HG03135 (cell line): ENCODE data around the gene DNAAF3.
A peak's percentile ranks its signal among the peaks of the same experiment; 100 is the strongest.
"Not testable (repeated sequence)": the region's sequence is repeated elsewhere in the genome, so short reads cannot be mapped to it uniquely, and the experiment has no call there.

Experiments
- ATAC-seq: cut with Tn5 transposase; IDR thresholded peaks from one replicate; pipeline ENCODE4 v1.9.1; 2021; ENCODE audit warnings: mild to moderate bottlenecking, moderate library complexity; ENCODE audit not compliant: unreplicated experiment

DNAAF3 gene

DNA sequence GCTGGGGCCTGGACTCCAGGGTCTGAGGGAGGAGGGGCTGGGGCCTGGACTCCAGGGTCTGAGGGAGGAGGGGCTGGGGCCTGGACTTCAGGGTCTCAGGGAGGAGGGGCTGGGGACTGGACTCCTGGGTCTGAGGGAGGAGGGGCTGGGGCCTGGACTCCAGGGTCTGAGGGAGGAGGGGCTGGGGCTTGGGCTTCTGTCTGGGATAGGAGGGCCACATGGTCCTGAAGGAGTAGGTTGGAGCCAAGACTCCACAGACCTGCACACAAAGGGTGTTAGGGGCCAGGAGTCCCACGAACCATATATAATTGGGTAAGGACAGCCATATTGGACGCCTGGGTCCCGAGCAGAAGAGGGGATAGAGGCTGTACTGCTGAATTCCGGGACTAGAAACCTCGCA, 10.6 kb downstream of the DNAAF3 start:
- ATAC-seq, result not testable (repeated sequence)

DNA sequence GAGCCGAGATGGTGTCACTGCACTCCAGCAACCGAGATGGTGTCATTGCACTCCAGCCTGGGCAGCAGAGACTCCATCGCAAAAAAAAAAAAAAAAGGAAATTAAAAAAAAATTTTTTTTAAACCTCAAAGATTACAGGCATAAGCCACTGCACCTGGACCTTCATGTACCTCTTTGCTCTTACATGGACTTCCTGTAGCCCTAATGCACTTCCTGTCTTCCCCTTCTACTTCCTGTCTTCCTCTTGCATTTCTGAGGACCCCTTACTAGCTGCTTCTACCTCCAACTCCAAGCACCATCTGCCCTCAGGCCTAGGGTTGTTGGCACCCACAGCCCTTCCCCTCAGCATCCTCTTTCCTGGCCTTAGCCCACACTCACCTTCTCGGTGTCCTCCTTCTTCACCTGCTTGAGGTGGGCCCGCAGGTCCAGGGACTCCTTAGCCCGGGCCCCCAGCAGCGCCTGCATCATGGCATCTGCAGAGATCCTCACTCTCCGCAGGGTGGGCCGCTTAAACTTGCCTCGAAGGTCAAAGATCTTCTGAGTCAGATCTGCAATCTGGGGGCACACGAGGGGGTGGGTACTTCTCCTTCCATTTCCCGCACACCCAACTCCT, 12.7 kb downstream of the DNAAF3 start:
- ATAC-seq, result no peak

DNA sequence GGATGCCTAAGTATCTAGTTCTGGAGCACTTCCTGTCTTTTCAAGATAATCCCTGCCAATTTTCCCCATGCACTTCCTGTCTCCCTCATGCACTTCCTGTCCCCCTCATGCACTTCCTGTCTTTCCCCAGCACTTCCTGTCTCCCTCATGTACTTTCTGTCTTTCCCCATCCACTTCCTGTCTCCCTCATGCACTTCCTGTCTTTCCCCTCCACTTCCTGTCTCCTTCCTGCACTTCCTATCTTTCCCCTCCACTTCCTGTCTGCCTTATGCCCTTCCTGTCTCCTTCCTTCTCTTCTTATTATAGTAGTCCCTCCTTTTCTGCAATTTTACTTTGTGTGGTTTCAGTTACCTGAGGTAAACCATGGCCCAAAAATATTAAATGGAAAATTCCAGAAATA, 14.4 kb downstream of the DNAAF3 start:
- ATAC-seq, result no peak

DNA sequence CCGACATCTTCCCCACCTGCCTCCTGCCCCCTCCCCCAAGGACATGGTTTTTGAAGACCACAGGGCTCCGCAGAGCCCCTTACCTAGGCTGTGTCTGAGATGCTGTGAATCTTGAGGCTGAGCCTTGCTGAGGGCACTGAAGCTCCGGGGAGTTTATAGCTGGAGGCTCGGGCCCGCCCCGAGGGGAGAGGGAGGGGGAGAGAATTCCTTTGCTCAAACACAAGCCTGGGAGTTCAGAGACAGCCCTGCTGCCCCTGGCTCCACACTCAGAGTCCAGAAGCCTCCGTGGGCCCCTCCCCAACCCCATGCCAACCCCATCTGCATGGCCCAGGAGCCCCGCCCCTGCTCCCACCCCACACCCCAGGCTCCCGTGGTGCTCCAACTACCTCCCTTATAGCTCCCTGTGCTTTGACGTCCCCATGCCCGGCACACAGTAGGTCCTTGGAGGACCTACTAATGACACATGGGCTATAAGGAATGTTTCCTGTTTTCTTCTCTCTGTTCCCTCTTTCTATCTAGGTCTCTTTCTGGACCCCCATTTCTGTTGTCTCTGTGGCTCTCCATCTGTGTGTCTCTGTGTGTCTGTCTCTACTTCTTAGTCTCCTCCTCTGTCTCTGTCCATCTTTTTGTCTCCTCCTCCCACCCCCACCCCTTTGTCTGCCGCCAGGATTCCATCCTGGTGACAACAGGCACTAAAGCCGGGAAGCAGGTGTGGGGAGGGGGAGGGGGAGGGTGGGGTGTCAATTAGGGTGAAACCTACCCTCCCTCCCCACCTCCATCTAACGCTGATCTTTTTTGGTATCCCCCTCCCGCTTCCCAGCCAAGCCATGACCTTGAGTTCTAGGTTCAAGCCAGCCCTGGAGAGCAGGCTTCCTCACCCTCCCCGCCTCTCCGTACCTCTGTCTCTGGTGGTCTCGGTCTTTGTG, 17.1 kb downstream of the DNAAF3 start, which contains the start of gene TNNT1:
TNNT1 (minus strand) TSS at position 129 of the 926 bp plus-strand sequence. CDS start 2,049 bp downstream, outside the sequence.
- ATAC-seq, result no peak

DNA sequence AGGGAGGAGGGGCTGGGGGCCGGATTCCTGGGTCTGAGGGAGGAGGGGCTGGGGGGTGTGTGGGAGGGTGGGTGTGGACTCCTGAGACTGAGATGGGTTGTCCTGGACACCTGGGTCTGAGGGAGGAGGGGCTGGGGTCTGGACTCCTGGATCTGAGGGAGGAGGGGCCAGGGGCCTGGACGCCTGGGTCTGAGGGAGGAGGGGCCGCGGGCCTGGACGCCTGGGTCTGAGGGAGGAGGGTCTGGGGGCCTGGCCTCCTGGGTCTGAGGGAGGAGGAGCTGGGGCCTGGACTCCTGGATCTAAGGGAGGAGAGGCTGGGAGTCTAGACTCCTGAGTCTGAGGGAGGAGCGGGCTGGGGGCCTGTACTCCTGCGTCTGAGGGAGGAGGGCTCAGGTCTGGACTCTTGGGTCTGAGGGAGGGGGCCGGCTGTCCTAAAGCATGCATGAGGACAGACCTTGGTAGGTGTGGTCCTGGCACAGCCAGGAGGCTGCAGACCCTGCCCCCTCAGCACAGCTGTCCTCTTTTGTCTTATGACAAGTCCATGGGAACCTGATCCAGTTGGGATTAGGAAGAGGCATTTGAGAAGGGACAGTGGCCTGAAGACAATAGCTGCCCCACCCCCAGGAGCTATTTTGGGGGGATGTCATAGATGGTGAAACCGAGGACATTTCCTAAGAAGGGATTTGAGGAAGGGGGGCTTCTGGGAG, 18.7 kb downstream of the DNAAF3 start:
- no peak for ATAC-seq

DNA sequence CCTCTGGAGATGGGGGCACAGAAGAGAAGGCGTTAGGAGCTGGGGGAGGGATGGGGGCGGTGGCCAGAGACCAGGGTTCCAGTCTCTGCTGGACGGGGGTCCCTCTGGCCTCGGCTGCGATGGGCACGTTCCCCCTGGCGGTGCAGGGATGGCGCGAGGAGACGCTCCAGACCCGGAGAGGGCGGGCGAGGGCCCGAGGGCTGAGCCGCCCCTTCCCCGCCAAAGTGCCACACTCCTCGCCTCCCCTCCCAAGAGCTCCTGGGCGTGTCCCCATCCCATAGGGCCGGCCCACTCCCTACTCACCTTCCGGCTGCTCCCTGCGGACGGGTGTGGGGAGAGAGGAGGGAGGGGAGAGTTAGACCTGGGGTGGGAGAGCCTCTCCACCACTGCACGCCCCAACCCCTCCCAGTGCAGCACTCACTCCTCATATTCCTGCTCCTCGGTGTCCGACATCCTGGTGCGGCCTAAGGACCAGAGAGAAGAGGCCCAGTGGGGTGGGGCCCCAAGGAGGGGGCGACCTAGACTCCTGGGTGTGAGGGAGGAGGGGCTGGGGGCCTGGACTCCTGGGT, 19.6 kb downstream of the DNAAF3 start:
- ATAC-seq, result no peak

DNA sequence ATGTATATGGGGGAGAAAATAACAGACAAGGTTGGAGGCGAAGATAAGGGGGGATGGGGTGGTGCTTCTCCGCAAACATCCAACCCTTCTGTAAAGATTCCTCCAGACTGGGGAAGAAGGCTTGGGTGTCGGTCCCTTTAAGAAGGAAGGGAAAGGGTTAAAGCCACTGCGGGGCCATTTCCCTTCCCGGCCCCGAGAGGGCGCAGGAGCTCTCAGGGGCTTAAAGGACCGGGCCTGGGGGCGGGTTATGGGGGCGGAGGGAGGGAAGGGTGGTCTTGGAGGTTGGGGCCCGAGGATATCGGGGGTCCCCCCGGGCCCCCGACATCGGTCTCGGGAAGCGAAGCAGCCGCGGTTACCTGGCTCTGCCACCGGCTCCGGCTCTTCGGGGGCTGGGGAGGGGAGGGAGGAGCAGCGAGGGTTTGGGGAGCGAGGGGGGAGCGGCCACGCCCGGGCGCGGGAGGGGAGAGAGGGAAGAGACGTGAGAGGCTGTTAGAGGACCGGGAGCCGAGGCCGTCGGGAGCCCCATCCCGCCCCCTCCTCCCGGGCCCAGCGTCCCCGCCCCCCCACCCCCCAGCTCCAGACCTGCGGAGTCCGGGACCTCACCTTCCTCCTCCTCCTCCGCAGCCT, 20.2 kb downstream of the DNAAF3 start:
- no peak for ATAC-seq

DNA sequence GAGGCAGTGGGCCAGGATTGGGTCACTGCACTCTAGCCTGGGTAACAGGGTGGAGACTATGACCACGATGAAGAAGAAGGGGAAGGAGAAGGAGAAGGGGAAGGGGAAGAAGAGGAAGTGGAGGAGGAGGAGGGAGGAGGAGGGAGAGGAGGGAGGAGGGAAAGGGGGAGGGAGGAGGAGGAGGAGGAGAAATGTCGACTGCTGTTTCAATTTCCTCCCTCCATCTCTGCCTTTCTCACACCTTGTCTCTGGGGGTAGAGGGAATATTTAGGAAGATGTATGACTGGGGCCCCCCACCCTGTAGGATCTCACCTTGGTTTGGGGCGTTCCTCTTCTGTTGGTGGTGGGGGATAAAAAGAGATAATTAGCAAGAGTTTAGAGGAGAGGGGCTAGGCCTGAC, 21.2 kb downstream of the DNAAF3 start:
- no peak for ATAC-seq

DNA sequence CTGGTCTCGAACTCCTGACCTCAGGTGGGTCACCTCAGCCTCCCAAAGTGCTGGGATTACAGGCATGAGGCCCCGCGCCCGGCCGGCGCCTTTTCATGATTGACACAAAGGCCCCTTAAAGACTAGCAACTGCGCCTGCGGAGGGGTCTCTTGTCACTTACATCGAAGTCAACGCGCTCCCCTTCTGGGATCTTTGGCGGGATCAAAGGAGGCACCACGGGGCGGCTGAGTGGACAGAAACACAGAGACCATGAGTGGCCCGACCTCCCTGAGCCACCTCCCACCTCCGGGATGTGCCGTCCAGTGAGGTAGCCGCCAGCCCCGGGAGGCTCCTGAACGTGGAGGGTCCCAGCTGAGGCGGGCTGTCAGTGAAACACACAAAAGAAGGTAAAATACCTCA, 24.7 kb downstream of the DNAAF3 start:
- ATAC-seq, result no peak

DNA sequence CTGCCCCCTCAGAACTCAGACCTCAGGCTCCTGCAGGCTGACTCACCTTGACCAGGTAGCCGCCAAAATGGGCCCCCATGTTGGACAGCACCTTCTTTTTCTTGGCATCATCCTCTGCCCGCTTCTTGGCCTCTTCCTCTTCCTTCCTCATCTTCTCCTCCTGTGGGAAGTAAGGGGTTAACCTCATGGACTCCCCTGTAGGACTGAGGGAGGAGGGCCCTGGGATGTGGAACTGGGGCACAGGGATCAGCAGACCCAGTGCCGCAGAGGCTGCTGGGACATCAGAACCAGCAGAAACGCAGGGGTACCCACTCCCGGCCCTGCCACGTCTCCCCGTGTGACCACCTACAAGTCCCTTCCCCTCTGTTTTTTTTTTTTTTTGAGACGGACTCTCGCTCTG, 28.5 kb downstream of the DNAAF3 start:
- no peak for ATAC-seq

DNA sequence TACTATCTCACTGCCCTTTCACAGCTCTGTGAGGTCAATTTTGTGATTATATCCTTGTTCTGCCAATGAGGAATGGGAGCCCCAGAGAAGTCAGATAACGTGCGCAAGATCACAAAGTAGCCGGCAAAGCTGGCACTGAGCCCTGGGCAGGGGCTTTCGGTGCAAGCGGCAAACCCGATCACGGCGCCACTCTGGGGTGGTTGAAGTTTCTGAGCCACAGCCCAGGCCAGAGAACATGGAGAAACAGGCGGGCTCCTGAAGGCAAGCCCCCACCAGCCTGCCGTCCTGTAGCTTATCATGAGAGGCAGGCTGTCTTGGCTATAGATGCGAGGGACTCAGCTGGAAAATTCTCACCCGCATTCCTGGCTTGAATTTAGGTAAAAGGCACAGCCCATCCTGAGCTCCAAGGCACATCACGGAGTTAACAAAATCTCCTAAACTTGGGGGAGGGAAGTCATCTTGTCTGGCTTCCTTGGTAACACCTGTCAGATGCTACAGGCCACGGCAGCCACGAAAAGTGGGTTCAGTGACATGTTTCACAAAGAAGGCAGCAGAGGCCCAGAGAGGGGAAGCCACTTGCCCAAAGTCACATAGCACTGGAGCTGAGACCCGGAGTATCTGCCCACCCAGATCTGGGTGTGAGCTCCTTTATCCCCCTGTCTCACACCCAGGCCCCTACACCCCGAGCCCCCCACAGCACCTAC, 29.9 kb downstream of the DNAAF3 start:
- ATAC-seq, result no peak

DNA sequence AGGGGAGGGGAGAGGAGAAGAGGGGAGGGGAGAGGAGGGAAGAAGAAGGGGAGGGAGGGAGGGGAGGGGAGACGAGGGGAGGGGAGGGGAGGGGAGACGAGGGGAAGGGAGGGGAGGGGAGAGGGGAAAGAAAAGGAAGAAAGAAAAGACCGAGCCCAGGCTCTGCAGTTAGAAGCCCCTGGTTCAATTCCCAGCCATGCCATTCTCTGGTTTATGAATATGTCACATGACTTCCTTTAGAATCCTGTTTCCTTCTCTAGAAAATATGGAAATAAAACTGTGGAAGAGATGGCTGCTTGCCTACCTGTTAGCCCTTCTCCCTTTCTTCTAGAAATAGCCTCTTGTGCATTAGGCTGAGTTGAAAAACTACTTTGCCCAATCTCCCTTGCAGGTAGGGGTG, 31.7 kb downstream of the DNAAF3 start:
- no peak for ATAC-seq

DNA sequence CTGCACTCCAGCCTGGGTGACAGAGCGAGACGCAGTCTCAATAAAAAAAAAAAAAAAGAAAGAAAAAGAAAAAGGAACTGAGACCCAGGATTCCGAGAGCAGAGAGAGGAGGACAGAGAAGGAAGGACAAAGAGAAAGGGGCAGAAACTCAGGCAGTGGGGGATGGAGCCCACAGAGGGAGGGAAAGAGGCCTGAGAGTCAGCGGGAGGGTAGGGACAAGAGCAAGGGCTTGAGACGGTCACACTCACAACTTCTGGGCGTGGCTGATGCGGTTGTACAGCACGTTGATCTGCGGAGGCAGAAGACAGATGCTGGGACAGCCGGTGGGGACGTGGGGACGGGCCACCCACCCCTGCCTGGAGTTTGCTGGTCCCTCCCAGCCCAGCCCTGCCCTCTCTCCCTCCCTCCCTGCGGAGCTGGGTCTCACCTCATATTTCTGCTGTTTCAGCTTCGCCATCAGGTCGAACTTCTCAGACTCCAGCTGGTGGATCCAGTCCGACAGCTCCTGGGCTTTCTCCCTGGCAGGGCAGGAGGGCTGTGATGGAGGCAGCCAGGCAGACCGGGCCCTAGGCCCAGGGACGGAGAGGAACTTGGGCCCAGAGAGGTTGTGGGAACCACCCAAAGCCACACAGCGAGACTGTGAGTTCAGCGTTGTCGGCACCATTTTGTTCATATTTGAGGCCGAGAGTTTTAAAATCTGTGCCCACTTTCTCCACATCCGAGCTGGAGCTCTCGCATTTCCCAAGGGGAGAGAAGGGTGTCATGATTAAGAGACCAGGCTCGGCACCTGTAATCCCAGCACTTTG, 32.6 kb downstream of the DNAAF3 start:
- no peak for ATAC-seq

DNA sequence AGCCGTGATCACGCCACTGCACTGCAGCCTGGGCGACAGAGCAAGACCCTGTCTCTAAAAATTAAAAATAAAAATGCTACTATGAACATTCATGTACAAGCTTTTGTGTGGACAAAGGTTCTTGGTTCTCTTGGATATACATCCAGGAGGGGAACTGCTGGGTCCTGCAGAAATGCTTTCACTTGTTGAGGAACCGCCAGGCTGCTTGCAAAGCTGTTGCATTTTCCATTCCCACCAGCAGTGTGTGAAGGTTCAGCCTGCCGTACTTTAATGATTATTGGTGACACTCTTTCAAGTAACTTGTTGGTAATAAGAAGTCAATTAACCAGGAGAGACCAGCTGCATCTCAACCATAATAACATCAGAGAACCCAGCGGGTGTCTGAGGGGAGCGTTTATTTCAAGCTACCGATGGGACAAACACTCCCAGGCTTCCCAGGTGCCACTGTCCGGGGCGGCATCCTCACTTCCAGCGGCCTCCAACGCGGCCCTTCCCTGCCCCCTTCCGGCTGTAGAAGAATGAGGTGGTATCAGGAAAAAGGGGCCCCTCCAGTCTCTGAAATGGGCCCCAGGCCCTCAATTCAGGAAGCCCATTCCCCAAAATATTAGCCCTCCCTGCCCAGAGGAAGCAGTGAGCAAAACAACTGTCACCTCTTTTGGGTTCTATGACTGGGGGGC, 33.8 kb downstream of the DNAAF3 start:
- ATAC-seq, result no peak

DNA sequence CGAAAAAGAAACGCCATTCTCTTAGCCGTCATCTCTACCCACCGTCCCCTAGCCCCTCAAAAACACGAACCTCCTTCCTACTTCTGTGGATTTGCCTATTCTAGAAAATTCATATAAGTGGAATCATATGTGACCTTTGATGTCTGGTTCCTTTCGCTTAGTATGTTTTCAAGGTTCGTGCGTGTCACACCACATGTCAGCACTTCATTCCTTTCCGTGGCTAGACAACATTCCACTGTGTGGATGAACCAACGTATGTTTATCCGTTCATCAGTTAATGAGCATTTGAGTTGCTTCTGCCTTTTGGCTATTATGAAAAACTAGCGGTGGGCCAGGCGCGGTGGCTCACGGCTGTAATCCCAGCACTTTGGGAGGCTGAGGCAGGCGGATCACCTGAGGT, 35.0 kb downstream of the DNAAF3 start:
- no peak for ATAC-seq

DNA sequence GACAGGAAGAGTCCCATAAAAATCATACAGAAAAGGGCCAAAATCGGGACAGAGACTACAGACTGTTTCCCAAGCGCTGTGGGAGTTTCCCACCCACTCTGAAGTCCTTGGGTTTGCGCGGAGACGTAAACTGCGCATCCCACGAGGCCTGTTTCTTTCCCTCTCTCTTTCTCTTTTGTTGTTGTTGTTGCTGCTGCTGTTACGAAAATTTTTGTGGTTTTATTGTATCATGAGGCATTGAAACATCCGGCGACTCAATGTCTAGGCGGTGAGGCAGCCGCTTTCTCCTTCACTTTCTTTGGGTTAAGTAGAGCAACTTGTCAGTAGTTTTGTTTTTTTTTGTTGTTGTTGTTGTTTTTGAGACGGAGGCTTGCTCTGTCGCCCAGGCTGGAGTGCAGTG, 47.4 kb downstream of the DNAAF3 start:
- no peak for ATAC-seq

DNA sequence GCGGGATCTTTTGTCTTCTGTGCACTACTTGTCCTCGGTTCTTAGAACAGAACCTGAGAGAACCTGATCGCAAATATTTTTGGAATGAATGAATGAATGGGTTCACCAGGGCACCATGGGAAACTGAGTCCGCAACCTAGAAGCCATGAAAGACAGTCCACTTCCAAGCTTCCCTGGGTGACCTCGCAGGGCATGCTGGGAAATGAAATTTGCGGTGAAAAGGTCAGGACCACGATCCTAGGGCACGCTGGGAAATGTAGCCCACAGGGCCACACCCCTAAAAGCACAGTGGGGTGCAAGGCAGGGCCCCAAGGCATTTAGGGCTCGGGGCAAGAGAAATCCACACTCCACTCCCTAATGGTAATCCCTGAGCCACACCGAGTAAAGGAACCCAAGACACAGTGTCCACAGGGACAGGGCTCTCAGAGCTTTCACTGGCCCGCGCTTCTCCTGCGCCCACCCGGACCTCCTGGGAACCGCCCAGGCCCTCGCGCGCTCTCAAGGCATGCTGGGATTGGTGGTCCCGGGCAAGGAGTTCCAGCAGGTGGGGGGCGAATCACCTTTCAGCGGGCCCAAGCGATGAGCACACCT, 47.9 kb downstream of the DNAAF3 start:
- ATAC-seq, result no peak

DNA sequence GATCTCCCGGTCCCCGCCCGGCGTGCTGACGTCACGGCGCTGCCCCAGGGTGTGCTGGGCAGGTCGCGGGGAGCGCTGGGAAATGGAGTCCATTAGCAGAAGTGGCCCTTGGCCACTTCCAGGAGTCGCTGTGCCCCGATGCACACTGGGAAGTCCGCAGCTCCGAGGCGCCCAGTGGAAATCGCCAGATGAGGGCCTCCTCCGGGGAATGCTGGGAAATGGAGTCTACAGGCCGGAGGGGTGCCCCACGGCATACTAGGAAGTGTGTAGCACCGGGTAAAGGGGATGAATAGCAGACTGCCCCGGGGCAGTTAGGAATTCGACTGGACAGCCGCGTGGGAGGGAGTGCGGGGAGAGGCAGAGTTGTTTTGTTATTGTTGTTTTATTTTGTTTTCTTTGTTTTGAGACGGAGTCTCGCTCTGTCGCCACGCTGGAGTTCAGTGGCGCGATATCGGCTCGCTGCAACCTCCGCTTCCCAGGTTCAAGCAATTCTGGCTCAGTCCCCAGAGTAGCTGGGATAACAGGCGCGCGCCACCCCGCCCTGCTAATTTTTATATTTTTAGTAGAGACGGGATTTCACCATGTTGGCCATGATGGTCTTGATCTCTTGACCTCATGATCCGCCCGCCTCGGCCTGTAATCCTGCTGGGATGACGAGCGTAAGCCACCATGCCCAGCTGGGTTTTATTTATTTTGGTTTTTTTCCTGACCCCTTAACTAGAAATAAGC, 48.6 kb downstream of the DNAAF3 start:
- peak; percentile 82 for ATAC-seq
